Common myeloid progenitor, CD34-positive (primary cell): ENCODE measurements around the gene METTL6.

Experiments used
- CTCF ChIA-PET: fragments of 350-600 bp; sonication (Branson Sonifier 250); formaldehyde crosslinking; loops from one replicate; lab custom pipeline; 2021; ENCODE audit warnings: antibody characterized with exemption; lab: Charles Lee
- POLR2A ChIA-PET: fragments of 350-600 bp; sonication (Branson Sonifier 250); formaldehyde crosslinking; loops from one replicate; lab custom pipeline; 2021; ENCODE audit warnings: antibody characterized with exemption; lab: Charles Lee
- DNase-seq, 3 donors: peaks; one replicate each; pipeline versions ENCODE4 v3.0.0 to v3.0.0-alpha.2; 2013
- H3K27ac ChIP-seq, 2 experiments: 1 replicate in 1 of 2; 2 replicates in 1 of 2; pipeline ENCODE4 v1.7.0; 2013; ENCODE audit warnings: inconsistent platforms in 2 of 2, low read length in 2 of 2, mild to moderate bottlenecking in 2 of 2, low read depth in 1 of 2, moderate library complexity in 1 of 2; ENCODE audit not compliant: severe bottlenecking in 2 of 2, insufficient read depth in 1 of 2, poor library complexity in 1 of 2
- H3K27me3 ChIP-seq, 5 experiments: replicated peaks in 2 of 5; 1 replicate in 3 of 5; 2 replicates in 2 of 5; pipeline versions ENCODE4 v1.6.1 to v1.7.0; 2013; ENCODE audit warnings: low read length in 4 of 5, mild to moderate bottlenecking in 2 of 5, moderate library complexity in 2 of 5, inconsistent platforms in 1 of 5; ENCODE audit not compliant: insufficient read depth in 5 of 5, control insufficient read depth in 4 of 5
- H3K36me3 ChIP-seq, 4 experiments: 1 replicate in 2 of 4; 2 replicates in 2 of 4; pipeline versions ENCODE4 v1.6.1 to v1.7.0; 2013; ENCODE audit warnings: low read length in 3 of 4, control low read depth in 1 of 4, mild to moderate bottlenecking in 1 of 4; ENCODE audit not compliant: control insufficient read depth in 4 of 4, insufficient read depth in 4 of 4
- H3K4me1 ChIP-seq, 4 experiments: 1 replicate in 3 of 4; 2 replicates in 1 of 4; pipeline versions ENCODE4 v1.6.1 to v1.7.1; 2013; ENCODE audit warnings: low read length in 3 of 4, mild to moderate bottlenecking in 3 of 4, control low read depth in 1 of 4, inconsistent platforms in 1 of 4, moderate library complexity in 1 of 4; ENCODE audit not compliant: control insufficient read depth in 4 of 4, insufficient read depth in 4 of 4; ENCODE audit errors: control extremely low read depth in 1 of 4
- H3K4me3 ChIP-seq, 7 experiments: 1 replicate in 4 of 7; 2 replicates in 3 of 7; pipeline versions ENCODE4 v1.5.1 to v1.7.0; 2013; ENCODE audit warnings: mild to moderate bottlenecking in 7 of 7, low read length in 6 of 7, moderate library complexity in 6 of 7, inconsistent platforms in 2 of 7, low read depth in 2 of 7, control low read depth in 1 of 7; ENCODE audit not compliant: insufficient read depth in 4 of 7, control insufficient read depth in 1 of 7; ENCODE audit errors: extremely low read depth in 1 of 7
- H3K9me3 ChIP-seq, 5 experiments: 1 replicate in 4 of 5; 2 replicates in 1 of 5; pipeline versions ENCODE4 v1.6.1 to v1.7.1; 2013; ENCODE audit warnings: low read length in 4 of 5, mild to moderate bottlenecking in 2 of 5, inconsistent platforms in 1 of 5, low read depth in 1 of 5, moderate library complexity in 1 of 5; ENCODE audit not compliant: control insufficient read depth in 4 of 5, insufficient read depth in 2 of 5; ENCODE audit errors: control extremely low read depth in 1 of 5
- WGBS: methylation state at CpG from one replicate; pipeline ENCODE4 v1.1.5; 2013; ENCODE audit not compliant: insufficient coverage; 5-methylcytosine and 5-hydroxymethylcytosine counted together

The METTL6 gene

GRCh38 chr3:15361494-15362214 lies 65.7 kb downstream of the METTL6 start:
- 60% methylated on average over 8 of the region's 11 CpGs for WGBS
- Histone ChIP-seq H3K9me3 (no peaks in the 10 kb centered on the region), H3K4me1 (peaks cover 10 to 20% (median 14%) of the 10 kb centered on the region in 4 experiments), H3K4me3 (no peak overlapping the region), H3K27ac (no peak overlapping the region), H3K36me3 (no peaks in the 10 kb centered on the region), H3K27me3 (no peaks in the 10 kb centered on the region)
- peak in 2 of 3 donors; percentile 61 to 65 for DNase-seq
- ChIA-PET POLR2A (no interaction called here), CTCF (interaction anchor here (0.6 to 1.3 kb wide), 2 partner anchors 28 to 160 kb away, joined by 3 to 4 read pairs; no protein-coding TSS in a partner anchor)

DNA sequence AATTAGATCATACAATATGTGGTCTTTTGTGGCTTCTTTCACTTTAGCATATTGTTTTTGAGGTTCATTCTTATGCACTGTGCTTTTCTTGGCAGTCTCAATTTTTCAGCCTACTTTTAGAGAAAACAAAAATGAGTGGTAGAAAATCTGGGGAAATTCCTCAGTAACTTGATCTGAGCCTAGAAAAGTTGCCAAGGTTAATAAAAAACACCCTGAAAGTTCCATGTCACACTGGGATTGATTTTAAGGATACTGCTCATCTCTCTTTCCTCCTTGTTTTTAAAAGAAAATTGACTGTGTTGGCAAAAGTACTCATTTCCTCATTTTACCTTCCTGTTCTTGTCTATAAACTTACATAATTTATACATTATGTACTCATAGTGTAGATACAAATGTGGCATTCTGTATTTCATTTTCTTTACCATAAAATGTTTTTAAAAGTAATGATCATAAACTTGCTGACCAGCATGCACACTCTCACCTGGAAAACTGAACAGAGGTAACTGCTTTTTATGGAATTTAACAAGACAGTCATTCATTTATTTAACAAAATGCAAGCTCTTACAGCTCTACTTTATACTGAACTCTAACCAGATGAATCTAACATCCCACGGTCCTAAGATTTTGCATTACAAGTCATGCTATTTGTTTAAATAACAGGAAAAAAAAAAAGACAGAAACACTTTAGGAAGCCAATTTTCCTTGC lies 66.4 kb downstream of the METTL6 start:
- H3K4me3 ChIP-seq = no peak overlapping the region
- no peaks in the 10 kb centered on the region for H3K36me3 ChIP-seq
- peaks cover 10 to 28% (median 19%) of the 10 kb centered on the region in 4 experiments for H3K4me1 ChIP-seq
- H3K27me3 ChIP-seq = no peaks in the 10 kb centered on the region
- no peaks in the 10 kb centered on the region for H3K9me3 ChIP-seq
- no CpG with 5 or more reads among the region's 1 CpG for WGBS
- peak in 1 of 3 donors; percentile 22 for DNase-seq
- ChIA-PET CTCF (interaction anchor here (0.6 to 1.3 kb wide), 2 partner anchors 28 to 159 kb away, joined by 3 to 4 read pairs; no protein-coding TSS in a partner anchor), POLR2A (no interaction called here)
- H3K27ac ChIP-seq = no peak overlapping the region
